CD4-positive, alpha-beta T cell treated with Interleukin-4 for 1 hour (primary cell): Measurements from ENCODE around the gene TMEM91.
"Not testable (repeated sequence)": the region's sequence is repeated elsewhere in the genome, so short reads cannot be mapped to it uniquely, and the experiment has no call there.

Experiments used
- DNase-seq, 2 donors: peaks; one replicate each; pipeline ENCODE4 v3.0.0-alpha.2; 2020 to 2022

TMEM91 gene

GRCh38 chr19:41376241-41376997 is at the start of gene TMEM91:
Gene TMEM91 (plus strand): TSS chr19:41376533. CDS start chr19:41378310, 1,777 bp downstream.
- DNase-seq: peak in 1 of 2 donors; percentile 33

GRCh38 chr19:41327076-41327575 is 49.2 kb upstream of the TMEM91 start:
- DNase-seq: no peak

GRCh38 chr19:41327576-41328156 is 48.7 kb upstream of the TMEM91 start:
- DNase-seq: peak; percentile 87 to 90

GRCh38 chr19:41328157-41328841 is 48.0 kb upstream of the TMEM91 start:
- no peak for DNase-seq

GRCh38 chr19:41328842-41329225 is 47.5 kb upstream of the TMEM91 start:
- DNase-seq: peak; percentile 31 to 51

GRCh38 chr19:41330481-41330880 is 45.9 kb upstream of the TMEM91 start:
- peak in 1 of 2 donors; percentile 43 for DNase-seq

GRCh38 chr19:41330946-41331678 is 45.2 kb upstream of the TMEM91 start:
- no peak for DNase-seq

GRCh38 chr19:41332000-41332399 is 44.3 kb upstream of the TMEM91 start:
- DNase-seq: no peak

GRCh38 chr19:41332468-41332867 is 43.9 kb upstream of the TMEM91 start:
- DNase-seq: no peak

GRCh38 chr19:41334793-41335192 is 41.5 kb upstream of the TMEM91 start:
- peak in 1 of 2 donors; percentile 31 for DNase-seq

GRCh38 chr19:41335467-41335866 is 40.9 kb upstream of the TMEM91 start:
- DNase-seq: no peak

- no peak for DNase-seq
These were observed 36.4 kb upstream of the TMEM91 start for GRCh38 chr19:41339936-41340335.

- peak; percentile 36 for DNase-seq
These were observed 34.5 kb upstream of the TMEM91 start for GRCh38 chr19:41341669-41342490.

GRCh38 chr19:41344162-41344561 is 32.2 kb upstream of the TMEM91 start:
- DNase-seq: no peak

- not testable (repeated sequence) for DNase-seq
These were observed 29.4 kb upstream of the TMEM91 start for GRCh38 chr19:41346916-41347315.

GRCh38 chr19:41350735-41351338 is 25.5 kb upstream of the TMEM91 start:
- no peak for DNase-seq

- DNase-seq: peak; percentile 88 to 89
These were observed 24.7 kb upstream of the TMEM91 start for GRCh38 chr19:41351339-41352245.

- no peak for DNase-seq
These were observed 24.1 kb upstream of the TMEM91 start for GRCh38 chr19:41352279-41352608.

GRCh38 chr19:41352609-41353465 is 23.5 kb upstream of the TMEM91 start:
- DNase-seq: peak; percentile 79 to 80
